TTC549 (cell line): ENCODE data around the gene LCN6.
"Not testable (repeated sequence)": the region's sequence is repeated elsewhere in the genome, so short reads cannot be mapped to it uniquely, and the experiment has no call there.

Experiments
- FAIRE-seq: peaks from 2 replicates; lab custom pipeline; 2012; peaks lifted over from hg19 to GRCh38; lab: Jason Lieb, UNC

Gene LCN6

GRCh38 chr9:136748201-136748600 is at the start of gene LCN6:
TSS of gene LCN6 (minus strand) at chr9:136748525. CDS start at chr9:136748483, 42 bp downstream.
- no peak for FAIRE-seq

GRCh38 chr9:136796775-136797347 is 48.5 kb upstream of the LCN6 start:
- FAIRE-seq = not testable (repeated sequence)

GRCh38 chr9:136796238-136796774 is 48.0 kb upstream of the LCN6 start, which contains the start of gene CCDC183:
TSS of gene CCDC183 (plus strand) at chr9:136796338. CDS start at chr9:136796398, 60 bp downstream.
- no peak for FAIRE-seq

GRCh38 chr9:136795000-136795348 is 46.6 kb upstream of the LCN6 start:
- no peak for FAIRE-seq

GRCh38 chr9:136794281-136794999 is 46.1 kb upstream of the LCN6 start:
- FAIRE-seq = no peak

- FAIRE-seq = no peak
Observed at GRCh38 chr9:136793086-136793946, 45.0 kb upstream of the LCN6 start.

- FAIRE-seq = no peak
Observed at GRCh38 chr9:136792321-136793085, 44.2 kb upstream of the LCN6 start.

GRCh38 chr9:136791516-136792276 is 43.4 kb upstream of the LCN6 start:
- FAIRE-seq = no peak

- peak; percentile 19 for FAIRE-seq
Observed at GRCh38 chr9:136790640-136791515, 42.6 kb upstream of the LCN6 start, which contains the start of gene TMEM141. TSS of gene TMEM141 (plus strand) at chr9:136791344. CDS start at chr9:136791371, 27 bp downstream.

GRCh38 chr9:136789523-136789937 is 41.2 kb upstream of the LCN6 start:
- FAIRE-seq = no peak

GRCh38 chr9:136788644-136789522 is 40.6 kb upstream of the LCN6 start:
- not testable (repeated sequence) for FAIRE-seq

GRCh38 chr9:136787690-136788400 is 39.5 kb upstream of the LCN6 start:
- no peak for FAIRE-seq

GRCh38 chr9:136786983-136787382 is 38.7 kb upstream of the LCN6 start:
- FAIRE-seq = not testable (repeated sequence)

GRCh38 chr9:136786451-136786850 is 38.1 kb upstream of the LCN6 start:
- FAIRE-seq = no peak

- FAIRE-seq = not testable (repeated sequence)
Observed at GRCh38 chr9:136785565-136786355, 37.4 kb upstream of the LCN6 start.

- FAIRE-seq = no peak
Observed at GRCh38 chr9:136784997-136785361, 36.7 kb upstream of the LCN6 start.

GRCh38 chr9:136784249-136784996 is 36.1 kb upstream of the LCN6 start:
- FAIRE-seq = peak; percentile 41
